ENCODE results near the gene KAT14.

- TF ChIP-seq CTCF (IDR thresholded peaks at IDR 0.05) (no peak), POLR2AphosphoS5 (IDR thresholded peaks at IDR 0.05) (no peak)
Observed at GRCh38 chr20:18164356-18164755, 26.7 kb downstream of the KAT14 start.

All from esophagus muscularis mucosa (tissue), 3 donors.